Endothelial cell of umbilical vein (primary cell): ENCODE data around the gene GAL3ST1. TPM values are rescaled to one million over a fixed set of nuclear protein-coding genes. Genes with fewer than 3 reads are reported as not detected.
"Not testable (repeated sequence)": the region's sequence is repeated elsewhere in the genome, so short reads cannot be mapped to it uniquely, and the experiment has no call there.

Source experiments
- BruUV-seq: library from RNA; stranded (reverse); fragments of 400-500 nt; replicated peaks from 2 replicates; lab custom pipeline; 2021; lab: Mats Ljungman, UMichigan
- CTCF ChIA-PET: fragments of 300-600, 350-600 bp; sonication (Branson Sonifier 250); formaldehyde crosslinking; loops from one replicate; lab custom pipeline; 2021; ENCODE audit warnings: antibody characterized with exemption, inconsistent platforms; lab: Charles Lee
- POLR2A ChIA-PET: fragments of 300-600, 350-600 bp; sonication (Branson Sonifier 250); formaldehyde crosslinking; loops from one replicate; lab custom pipeline; 2021; ENCODE audit warnings: antibody characterized with exemption, inconsistent platforms; lab: Charles Lee
- DNase-seq: peaks from one replicate; pipeline ENCODE4 v3.0.0-alpha.2; 2011; ENCODE audit warnings: low read depth, low spot score
- FAIRE-seq: peaks from 2 replicates; lab custom pipeline; 2011; peaks lifted over from hg19 to GRCh38; lab: Jason Lieb, UNC
- H2AFZ ChIP-seq: 2 replicates; pipeline ENCODE4 v1.6.0; 2012; ENCODE audit warnings: low read depth, low read length, control low read depth, inconsistent platforms
- H3K27ac ChIP-seq: 2 replicates; pipeline ENCODE4 v1.5.1; 2011; ENCODE audit warnings: low read depth, mild to moderate bottlenecking, control low read depth, low read length, moderate library complexity; ENCODE audit not compliant: insufficient read depth
- H3K27me3 ChIP-seq, 2 experiments: 2 replicates each; pipeline versions ENCODE4 v1.6.0 to v1.6.1; 2011; ENCODE audit warnings: low read length in 2 of 2, mixed read lengths in 1 of 2; ENCODE audit not compliant: control insufficient read depth in 2 of 2, insufficient read depth in 2 of 2
- H3K36me3 ChIP-seq, 2 experiments: 2 replicates in 1 of 2; 3 replicates in 1 of 2; pipeline ENCODE4 v1.5.1; 2011; ENCODE audit warnings: low read length in 2 of 2, mild to moderate bottlenecking in 1 of 2, moderate library complexity in 1 of 2; ENCODE audit not compliant: control insufficient read depth in 2 of 2, insufficient read depth in 2 of 2; ENCODE audit errors: extremely low read depth in 1 of 2
- H3K4me1 ChIP-seq: 3 replicates; pipeline ENCODE4 v1.5.1; 2011; ENCODE audit warnings: mild to moderate bottlenecking, low read length; ENCODE audit not compliant: control insufficient read depth, insufficient read depth; ENCODE audit errors: extremely low read depth
- H3K4me2 ChIP-seq: 2 replicates; pipeline ENCODE4 v1.6.1; 2011; ENCODE audit warnings: low read length, control low read depth, mixed read lengths; ENCODE audit not compliant: insufficient read depth
- H3K4me3 ChIP-seq, 3 experiments: fragments of 200-600 bp in 1 of 3; sonication (generic), shearing (Covaris generic) in 1 of 3; replicated peaks in 1 of 3; 2 replicates each; pipeline ENCODE4 v1.5.1; 2011 to 2016; ENCODE audit warnings: control low read depth in 3 of 3, low read length in 3 of 3, mild to moderate bottlenecking in 2 of 3, inconsistent platforms in 1 of 3, low read depth in 1 of 3, moderate library complexity in 1 of 3; ENCODE audit not compliant: insufficient read depth in 1 of 3
- H3K79me2 ChIP-seq: 2 replicates; pipeline ENCODE4 v1.6.0; 2012; ENCODE audit warnings: low read length, inconsistent platforms; ENCODE audit not compliant: control insufficient read depth, insufficient read depth
- H3K9ac ChIP-seq: replicated peaks from 2 replicates; pipeline ENCODE3; 2011; ENCODE audit warnings: low read length, control low read depth; ENCODE audit not compliant: insufficient read depth; ENCODE audit errors: extremely low read depth
- H3K9me1 ChIP-seq: replicated peaks from 3 replicates; pipeline ENCODE4 v1.6.0; 2011; ENCODE audit warnings: mild to moderate bottlenecking, low read length; ENCODE audit not compliant: control insufficient read depth, insufficient read depth; ENCODE audit errors: extremely low read depth
- H3K9me3 ChIP-seq: replicated peaks from 2 replicates; pipeline ENCODE4 v1.5.1; 2012; ENCODE audit warnings: low read length, inconsistent platforms; ENCODE audit not compliant: control insufficient read depth, insufficient read depth
- H4K20me1 ChIP-seq: replicated peaks from 2 replicates; pipeline ENCODE3; 2011; ENCODE audit warnings: mild to moderate bottlenecking, low read length; ENCODE audit not compliant: control insufficient read depth, insufficient read depth; ENCODE audit errors: extremely low read depth
- EZH2 ChIP-seq: IDR thresholded peaks from 2 replicates; pipeline ENCODE4 v1.6.1; 2012; ENCODE audit warnings: borderline replicate concordance, low read depth, mild to moderate bottlenecking, moderate library complexity, low read length, inconsistent platforms; ENCODE audit not compliant: severe bottlenecking
- FOS ChIP-seq: IDR thresholded peaks from 2 replicates; pipeline ENCODE4 v1.6.1; 2011; ENCODE audit warnings: mild to moderate bottlenecking, low read length, moderate library complexity, borderline replicate concordance; ENCODE audit not compliant: insufficient read depth
- JUN ChIP-seq: IDR thresholded peaks from 2 replicates; pipeline ENCODE4 v1.6.1; 2011; ENCODE audit warnings: borderline replicate concordance, low read depth; ENCODE audit not compliant: insufficient read length, insufficient read depth
- MYC ChIP-seq: IDR thresholded peaks from one replicate; pipeline ENCODE4 v1.6.1; 2011; ENCODE audit warnings: mild to moderate bottlenecking, low read depth, low read length
- POLR2A ChIP-seq: IDR thresholded peaks from 2 replicates; pipeline ENCODE4 v1.6.1; 2012; ENCODE audit warnings: low read depth, mild to moderate bottlenecking, control low read depth, low read length
- POLR2AphosphoS5 ChIP-seq: IDR thresholded peaks from 2 replicates; pipeline ENCODE4 v1.6.1; 2012; ENCODE audit warnings: low read depth, mild to moderate bottlenecking, control low read depth, low read length, moderate library complexity; ENCODE audit not compliant: insufficient read depth
- dilution Hi-C: fragments of 300-500 bp; cut with MboI; formaldehyde crosslinking; loops from one replicate; pipeline ENCODE4 v1.15.0; 2019; ENCODE audit warnings: low sequenced_read_pairs; ENCODE audit not compliant: extremely low pct_ligation_motif_present
- intact Hi-C: fragments of 100-400 bp; cut with micrococcal nuclease; formaldehyde crosslinking; loops from one replicate; pipeline ENCODE4 v1.10.0; 2022
- polyA plus RNA-seq, 4 experiments: library from polyadenylated mRNA; depleted of rRNA in 3 of 4; stranded (reverse) in 3 of 4; unstranded in 1 of 4; fragments of >200 nt; gene quantifications; 2 replicates each; pipeline versions ENCODE4 v1.2.1 to v1.2.3, GENCODE V29; 2011 to 2012; ENCODE audit warnings: missing spikeins in 1 of 4
- total RNA-seq: library from RNA; stranded (reverse); gene quantifications from 2 replicates; pipeline ENCODE4 v1.2.3, GENCODE V29; 2021
- TF ChIP-seq, protein P1 (sequence below): IDR thresholded peaks from 2 replicates; pipeline ENCODE4 v1.6.1; 2011; ENCODE audit not compliant: insufficient read depth, insufficient read length

Gene GAL3ST1
- total and polyA plus RNA-seq, 2 donors (not counting 3 experiments of a cell fraction or from before 2014, with no cell fraction given) = not detected

DNA sequence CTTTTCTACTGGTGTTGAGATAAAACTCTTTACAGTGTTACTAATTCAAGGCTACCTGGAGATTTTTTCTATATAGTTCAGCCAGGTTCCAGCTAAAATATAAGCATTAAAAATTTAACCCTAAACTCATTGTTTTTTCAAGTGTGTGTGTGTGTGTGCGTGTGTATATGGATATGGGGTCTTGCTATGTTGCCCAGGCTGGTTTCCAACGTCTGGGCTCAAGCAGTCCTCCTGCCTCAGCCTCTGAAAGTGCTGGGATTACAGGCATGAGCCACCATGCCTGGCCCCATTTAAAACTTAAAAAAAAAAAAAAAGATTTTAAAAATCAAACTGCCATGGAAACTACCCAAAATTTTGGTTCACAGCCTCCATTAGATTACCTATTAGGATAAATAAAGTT lies 21.7 kb upstream of the GAL3ST1 start:
- DNase-seq (no peak), FAIRE-seq (no peak)
- no peaks in the 10 kb centered on the region for H3K9me3 ChIP-seq
- no peaks in the 10 kb centered on the region for H3K9me1 ChIP-seq
- H4K20me1 ChIP-seq = no peaks in the 10 kb centered on the region
- intact Hi-C loops = no loop called here
- no peak overlapping the region for H3K4me3 ChIP-seq
- H3K27ac ChIP-seq = no peak overlapping the region
- BruUV-seq = no TSS peak
- H3K9ac ChIP-seq = no peak overlapping the region
- H2AFZ ChIP-seq = no peak overlapping the region
- dilution Hi-C loops = no loop called here
- CTCF ChIA-PET = interaction anchor here (1.0 to 1.9 kb wide), 2 partner anchors 10 to 159 kb away, joined by 5 to 7 read pairs; no protein-coding TSS in a partner anchor
- no peaks in the 10 kb centered on the region for H3K36me3 ChIP-seq
- POLR2A ChIA-PET = interaction anchor here (0.7 kb wide), 1 partner anchor 8 kb away, joined by 3 read pairs; no protein-coding TSS in a partner anchor
- H3K27me3 ChIP-seq = no peaks in the 10 kb centered on the region
- TF ChIP-seq MYC = no peak
- no peak for TF ChIP-seq EZH2
- TF ChIP-seq, protein P1, sequence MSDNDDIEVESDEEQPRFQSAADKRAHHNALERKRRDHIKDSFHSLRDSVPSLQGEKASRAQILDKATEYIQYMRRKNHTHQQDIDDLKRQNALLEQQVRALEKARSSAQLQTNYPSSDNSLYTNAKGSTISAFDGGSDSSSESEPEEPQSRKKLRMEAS = no peak
- no peak for TF ChIP-seq JUN
- TF ChIP-seq POLR2AphosphoS5 = no peak
- TF ChIP-seq FOS = no peak
- TF ChIP-seq POLR2A = no peak
- no peak overlapping the region for H3K4me2 ChIP-seq
- H3K79me2 ChIP-seq = peaks cover 5% of the 10 kb centered on the region
- H3K4me1 ChIP-seq = peaks cover under 1% of the 10 kb centered on the region

DNA sequence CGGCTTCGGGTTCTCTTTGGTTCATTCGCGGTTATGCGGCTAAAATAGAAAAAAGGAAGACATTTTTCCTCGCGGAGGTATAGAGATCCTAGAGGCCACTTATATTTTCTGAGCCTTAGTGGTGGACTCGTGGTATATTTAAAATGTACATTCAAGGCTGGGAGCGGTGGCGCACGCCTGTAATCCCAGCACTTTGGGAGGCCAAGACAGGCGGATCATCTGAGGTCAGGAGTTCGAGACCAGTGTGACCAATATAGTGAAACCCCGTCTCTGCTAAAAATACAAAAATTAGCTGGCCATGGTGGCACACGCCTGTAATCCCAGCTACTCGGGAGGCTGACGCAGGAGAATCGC lies 17.9 kb upstream of the GAL3ST1 start:
- BruUV-seq, H3K9me3 ChIP-seq, H2AFZ ChIP-seq, DNase-seq, H3K4me3 ChIP-seq, H3K9me1 ChIP-seq, FAIRE-seq, H4K20me1 ChIP-seq, H3K9ac ChIP-seq, H3K4me1 ChIP-seq, dilution Hi-C loops, H3K27me3 ChIP-seq, H3K27ac ChIP-seq: not testable (repeated sequence)
- peaks cover 10 to 14% of the 10 kb centered on the region in 2 experiments for H3K36me3 ChIP-seq
- intact Hi-C loops = loop anchor here (1.0 to 5.0 kb wide), 3 partner anchors 14 to 330 kb away; no protein-coding TSS in a partner anchor
- peak overlapping the region; percentile 53 for H3K4me2 ChIP-seq
- POLR2A ChIA-PET = interaction anchor here (0.6 kb wide), 1 partner anchor 15 kb away, joined by 8 read pairs; the partner anchor contains the start of gene TCN2
- CTCF ChIA-PET = interaction anchor here (0.6 to 2.7 kb wide), 8 partner anchors 9 to 205 kb away, joined by 3 to 20 read pairs (median 7); partner anchors contain the start of genes RNF215 and TCN2
- peaks cover 27% of the 10 kb centered on the region for H3K79me2 ChIP-seq
